GM23338 (cell line): Measurements from ENCODE around the gene PLD1. TPM values are rescaled to one million over a fixed set of nuclear protein-coding genes. Genes with fewer than 3 reads are reported as not detected.

Source experiments
- ATAC-seq: fragments of 200-7000 bp; cut with Tn5 transposase; 3 replicates; pipeline ENCODE4 v1.9.1; 2020
- DNase-seq: peaks from one replicate; pipeline ENCODE4 v3.0.0-alpha.2; 2015; ENCODE audit warnings: low spot score
- H2AFZ ChIP-seq: fragments of 200-600 bp; sonication (generic); 2 replicates; pipeline ENCODE4 v1.8.0; 2016; ENCODE audit warnings: antibody characterized with exemption, mild to moderate bottlenecking, moderate library complexity
- H3F3A ChIP-seq: fragments of 200-600 bp; sonication (generic); replicated peaks from 2 replicates; pipeline ENCODE4 v1.8.0; 2017; ENCODE audit warnings: antibody characterized with exemption, mixed run types, low read depth
- H3K27ac ChIP-seq: fragments of 200-600 bp; sonication (generic); 2 replicates; pipeline ENCODE4 v1.6.1; 2016; ENCODE audit warnings: low read depth
- H3K27me3 ChIP-seq: fragments of 200-600 bp; sonication (generic); 2 replicates; pipeline ENCODE4 v1.8.0; 2016; ENCODE audit warnings: mild to moderate bottlenecking, mixed run types, moderate library complexity; ENCODE audit not compliant: insufficient read depth
- H3K36me3 ChIP-seq: fragments of 200-600 bp; sonication (generic); 2 replicates; pipeline ENCODE4 v1.8.0; 2016; ENCODE audit warnings: mild to moderate bottlenecking; ENCODE audit not compliant: insufficient read depth
- H3K4me1 ChIP-seq: fragments of 200-600 bp; sonication (generic); 2 replicates; pipeline ENCODE4 v1.8.0; 2016; ENCODE audit warnings: mild to moderate bottlenecking, moderate library complexity; ENCODE audit not compliant: insufficient read depth
- H3K4me2 ChIP-seq: fragments of 200-600 bp; sonication (generic); 2 replicates; pipeline ENCODE4 v1.7.1; 2017; ENCODE audit warnings: mixed run types
- H3K4me3 ChIP-seq: fragments of 200-600 bp; sonication (generic); 2 replicates; pipeline ENCODE4 v1.6.1; 2016; ENCODE audit warnings: mixed run types
- H3K79me2 ChIP-seq: fragments of 200-600 bp; sonication (generic); replicated peaks from 2 replicates; pipeline ENCODE4 v1.8.0; 2017; ENCODE audit warnings: mild to moderate bottlenecking; ENCODE audit not compliant: insufficient read depth
- H3K9me2 ChIP-seq: fragments of 200-600 bp; sonication (generic); 2 replicates; pipeline ENCODE4 v1.8.0; 2017; ENCODE audit not compliant: insufficient read depth
- H4K20me1 ChIP-seq: fragments of 200-600 bp; sonication (generic); replicated peaks from 2 replicates; pipeline ENCODE4 v1.8.0; 2017; ENCODE audit warnings: mild to moderate bottlenecking; ENCODE audit not compliant: insufficient read depth
- H3K27ac Mint-ChIP-seq: 2 replicates; pipeline ENCODE4 v1.8.0; 2020; ENCODE audit warnings: inconsistent platforms, mild to moderate bottlenecking, moderate library complexity, mixed read lengths
- H3K27me3 Mint-ChIP-seq: 3 replicates; pipeline ENCODE4 v1.8.0; 2022; ENCODE audit warnings: low read depth, mild to moderate bottlenecking, moderate library complexity, mixed read lengths, inconsistent platforms; ENCODE audit not compliant: insufficient read depth, poor library complexity
- H3K36me3 Mint-ChIP-seq: 3 replicates; pipeline ENCODE4 v1.8.0; 2021; ENCODE audit warnings: low read depth, mild to moderate bottlenecking, inconsistent platforms, moderate library complexity, mixed read lengths
- H3K4me1 Mint-ChIP-seq: 3 replicates; pipeline ENCODE4 v1.8.0; 2020; ENCODE audit warnings: mild to moderate bottlenecking, inconsistent platforms, mixed read lengths
- H3K4me3 Mint-ChIP-seq: 3 replicates; pipeline ENCODE4 v1.8.0; 2021; ENCODE audit warnings: moderate library complexity, mild to moderate bottlenecking, inconsistent platforms, mixed read lengths
- H3K9me3 Mint-ChIP-seq: 3 replicates; pipeline ENCODE4 v1.8.0; 2020; ENCODE audit warnings: moderate library complexity, mild to moderate bottlenecking, inconsistent platforms, mixed read lengths
- CREB1 ChIP-seq: fragments of 250-450 bp; sonication (Bioruptor Pico); IDR thresholded peaks from 2 replicates; pipeline ENCODE4 v1.5.0; 2020; ENCODE audit warnings: low read depth, mild to moderate bottlenecking, moderate library complexity
- CTCF ChIP-seq, 2 experiments: fragments of 200-600 bp in 1 of 2; sonication (generic) in 1 of 2; conservative IDR thresholded peaks; 2 replicates each; pipeline versions ENCODE4 v1.5.1 to v1.6.1; 2016 to 2017; ENCODE audit warnings: antibody characterized with exemption in 2 of 2, low read depth in 2 of 2, mild to moderate bottlenecking in 2 of 2, moderate library complexity in 1 of 2
- EZH2phosphoT487 ChIP-seq: fragments of 200-600 bp; sonication (generic); IDR thresholded peaks from one replicate; pipeline ENCODE4 v1.8.1; 2018; ENCODE audit warnings: antibody characterized with exemption; ENCODE audit not compliant: unreplicated experiment
- JUNB ChIP-seq: IDR thresholded peaks from one replicate; pipeline ENCODE4 v1.6.1; 2016; ENCODE audit warnings: antibody characterized with exemption; ENCODE audit not compliant: unreplicated experiment
- NANOG ChIP-seq: IDR thresholded peaks from 2 replicates; pipeline ENCODE4 v1.6.1; 2016; ENCODE audit warnings: antibody characterized with exemption, borderline replicate concordance
- POLR2AphosphoS5 ChIP-seq: IDR thresholded peaks from 2 replicates; pipeline ENCODE4 v1.6.1; 2016; ENCODE audit warnings: antibody characterized with exemption, low read depth
- REST ChIP-seq: IDR thresholded peaks from one replicate; pipeline ENCODE4 v1.6.1; 2018; ENCODE audit warnings: antibody characterized with exemption; ENCODE audit not compliant: unreplicated experiment
- ZNF114 ChIP-seq: fragments of 250-450 bp; sonication (Bioruptor Pico); IDR thresholded peaks from 2 replicates; pipeline ENCODE4 v1.5.0; 2020; ENCODE audit warnings: mild to moderate bottlenecking, moderate library complexity
- ZNF331 ChIP-seq: fragments of 250-450 bp; sonication (Bioruptor Pico); IDR thresholded peaks from 2 replicates; pipeline ENCODE4 v1.5.0; 2020; ENCODE audit warnings: low read depth, mild to moderate bottlenecking, moderate library complexity
- polyA plus RNA-seq: library from polyadenylated mRNA; unstranded; fragments of >200 nt; fragmentation: Nextera tagmentation; extraction: Ambion mirVana; gene quantifications from 2 replicates; pipeline ENCODE4 v1.2.1, GENCODE V29; 2016
- total RNA-seq: library from RNA; depleted of rRNA; stranded (reverse); fragments of >200 nt; shearing (Covaris generic); gene quantifications from 2 replicates; pipeline ENCODE4 v1.2.3, GENCODE V29; 2014
- TF ChIP-seq, protein P1 (sequence below): fragments of 250-450 bp; sonication (Bioruptor Pico); IDR thresholded peaks from 2 replicates; pipeline ENCODE4 v1.5.0; 2020; ENCODE audit warnings: mild to moderate bottlenecking, moderate library complexity

Gene PLD1
- total and polyA plus RNA-seq, 2 experiments from 2014 or later, result 1.4 to 2.2 TPM

GRCh38 chr3:171824824-171825221 lies 14.5 kb upstream of the PLD1 start:
- H3K4me1 Mint-ChIP-seq, result peaks cover 30% of the 10 kb centered on the region
- H3K4me3 ChIP-seq, result no peak overlapping the region
- H3K9me3 Mint-ChIP-seq, result no peaks in the 10 kb centered on the region
- H3K4me2 ChIP-seq, result peak overlapping the region; percentile 49
- H3K27ac ChIP-seq, result no peak overlapping the region
- no peaks in the 10 kb centered on the region for H3F3A ChIP-seq
- DNase-seq, result no peak
- H3K79me2 ChIP-seq, result no peaks in the 10 kb centered on the region
- H3K9me2 ChIP-seq, result peaks cover 7% of the 10 kb centered on the region; the same call in 1 of the 2 replicates
- H3K36me3 Mint-ChIP-seq, result no peaks in the 10 kb centered on the region
- peaks cover 17% of the 10 kb centered on the region for H3K4me1 ChIP-seq
- no peaks in the 10 kb centered on the region for H3K27me3 ChIP-seq
- peak overlapping the region; percentile 8; the same call in 1 of the 2 replicates for H2AFZ ChIP-seq
- TF ChIP-seq ZNF331 (CRISPR knock-in tag) (no peak), REST (no peak), POLR2AphosphoS5 (no peak), EZH2phosphoT487 (no peak), JUNB (no peak), CTCF (conservative IDR thresholded peaks at IDR 0.05; ENCODE audit: low read depth in 2 of 2) (no peak), CREB1 (CRISPR knock-in tag) (no peak), NANOG (no peak), ZNF114 (no peak)
- TF ChIP-seq, protein P1, sequence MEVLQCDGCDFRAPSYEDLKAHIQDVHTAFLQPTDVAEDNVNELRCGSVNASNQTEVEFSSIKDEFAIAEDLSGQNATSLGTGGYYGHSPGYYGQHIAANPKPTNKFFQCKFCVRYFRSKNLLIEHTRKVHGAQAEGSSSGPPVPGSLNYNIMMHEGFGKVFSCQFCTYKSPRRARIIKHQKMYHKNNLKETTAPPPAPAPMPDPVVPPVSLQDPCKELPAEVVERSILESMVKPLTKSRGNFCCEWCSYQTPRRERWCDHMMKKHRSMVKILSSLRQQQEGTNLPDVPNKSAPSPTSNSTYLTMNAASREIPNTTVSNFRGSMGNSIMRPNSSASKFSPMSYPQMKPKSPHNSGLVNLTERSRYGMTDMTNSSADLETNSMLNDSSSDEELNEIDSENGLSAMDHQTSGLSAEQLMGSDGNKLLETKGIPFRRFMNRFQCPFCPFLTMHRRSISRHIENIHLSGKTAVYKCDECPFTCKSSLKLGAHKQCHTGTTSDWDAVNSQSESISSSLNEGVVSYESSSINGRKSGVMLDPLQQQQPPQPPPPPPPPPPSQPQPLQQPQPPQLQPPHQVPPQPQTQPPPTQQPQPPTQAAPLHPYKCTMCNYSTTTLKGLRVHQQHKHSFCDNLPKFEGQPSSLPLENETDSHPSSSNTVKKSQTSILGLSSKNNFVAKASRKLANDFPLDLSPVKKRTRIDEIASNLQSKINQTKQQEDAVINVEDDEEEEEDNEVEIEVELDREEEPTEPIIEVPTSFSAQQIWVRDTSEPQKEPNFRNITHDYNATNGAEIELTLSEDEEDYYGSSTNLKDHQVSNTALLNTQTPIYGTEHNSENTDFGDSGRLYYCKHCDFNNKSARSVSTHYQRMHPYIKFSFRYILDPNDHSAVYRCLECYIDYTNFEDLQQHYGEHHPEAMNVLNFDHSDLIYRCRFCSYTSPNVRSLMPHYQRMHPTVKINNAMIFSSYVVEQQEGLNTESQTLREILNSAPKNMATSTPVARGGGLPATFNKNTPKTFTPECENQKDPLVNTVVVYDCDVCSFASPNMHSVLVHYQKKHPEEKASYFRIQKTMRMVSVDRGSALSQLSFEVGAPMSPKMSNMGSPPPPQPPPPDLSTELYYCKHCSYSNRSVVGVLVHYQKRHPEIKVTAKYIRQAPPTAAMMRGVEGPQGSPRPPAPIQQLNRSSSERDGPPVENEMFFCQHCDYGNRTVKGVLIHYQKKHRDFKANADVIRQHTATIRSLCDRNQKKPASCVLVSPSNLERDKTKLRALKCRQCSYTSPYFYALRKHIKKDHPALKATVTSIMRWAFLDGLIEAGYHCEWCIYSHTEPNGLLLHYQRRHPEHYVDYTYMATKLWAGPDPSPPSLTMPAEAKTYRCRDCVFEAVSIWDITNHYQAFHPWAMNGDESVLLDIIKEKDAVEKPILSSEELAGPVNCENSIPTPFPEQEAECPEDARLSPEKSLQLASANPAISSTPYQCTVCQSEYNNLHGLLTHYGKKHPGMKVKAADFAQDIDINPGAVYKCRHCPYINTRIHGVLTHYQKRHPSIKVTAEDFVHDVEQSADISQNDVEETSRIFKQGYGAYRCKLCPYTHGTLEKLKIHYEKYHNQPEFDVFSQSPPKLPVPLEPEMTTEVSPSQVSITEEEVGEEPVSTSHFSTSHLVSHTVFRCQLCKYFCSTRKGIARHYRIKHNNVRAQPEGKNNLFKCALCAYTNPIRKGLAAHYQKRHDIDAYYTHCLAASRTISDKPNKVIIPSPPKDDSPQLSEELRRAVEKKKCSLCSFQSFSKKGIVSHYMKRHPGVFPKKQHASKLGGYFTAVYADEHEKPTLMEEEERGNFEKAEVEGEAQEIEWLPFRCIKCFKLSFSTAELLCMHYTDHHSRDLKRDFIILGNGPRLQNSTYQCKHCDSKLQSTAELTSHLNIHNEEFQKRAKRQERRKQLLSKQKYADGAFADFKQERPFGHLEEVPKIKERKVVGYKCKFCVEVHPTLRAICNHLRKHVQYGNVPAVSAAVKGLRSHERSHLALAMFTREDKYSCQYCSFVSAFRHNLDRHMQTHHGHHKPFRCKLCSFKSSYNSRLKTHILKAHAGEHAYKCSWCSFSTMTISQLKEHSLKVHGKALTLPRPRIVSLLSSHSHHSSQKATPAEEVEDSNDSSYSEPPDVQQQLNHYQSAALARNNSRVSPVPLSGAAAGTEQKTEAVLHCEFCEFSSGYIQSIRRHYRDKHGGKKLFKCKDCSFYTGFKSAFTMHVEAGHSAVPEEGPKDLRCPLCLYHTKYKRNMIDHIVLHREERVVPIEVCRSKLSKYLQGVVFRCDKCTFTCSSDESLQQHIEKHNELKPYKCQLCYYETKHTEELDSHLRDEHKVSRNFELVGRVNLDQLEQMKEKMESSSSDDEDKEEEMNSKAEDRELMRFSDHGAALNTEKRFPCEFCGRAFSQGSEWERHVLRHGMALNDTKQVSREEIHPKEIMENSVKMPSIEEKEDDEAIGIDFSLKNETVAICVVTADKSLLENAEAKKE (CRISPR knock-in tag), result no peak
- H3K36me3 ChIP-seq, result no peaks in the 10 kb centered on the region
- 0 out of 3 replicates have a peak overlapping the region, but pooled peaks have one; percentile 23 for H3K4me3 Mint-ChIP-seq
- ATAC-seq, result no peak
- H3K27me3 Mint-ChIP-seq, result peaks cover 4% of the 10 kb centered on the region
- no peaks in the 10 kb centered on the region for H4K20me1 ChIP-seq
- peak overlapping the region; percentile 45 for H3K27ac Mint-ChIP-seq
